Fibroblast of villous mesenchyme (primary cell): Measurements from ENCODE around the gene GBA2. TPM values are rescaled to one million over a fixed set of nuclear protein-coding genes. Genes with fewer than 3 reads are reported as not detected.

Experiments
- DNase-seq: peaks from one replicate; pipeline ENCODE4 v3.0.0-alpha.2; 2010; ENCODE audit warnings: low read depth
- H3K4me3 ChIP-seq: 2 replicates; pipeline ENCODE4 v1.5.1; 2011; ENCODE audit warnings: low read depth, mild to moderate bottlenecking, low read length
- total RNA-seq: library from RNA; depleted of rRNA; stranded (reverse); fragments of >200 nt; gene quantifications from 2 replicates; pipeline ENCODE4 v1.2.3, GENCODE V29; 2012
- TF ChIP-seq, protein P1 (sequence below): IDR thresholded peaks from 2 replicates; pipeline ENCODE4 v1.5.1; 2012; ENCODE audit warnings: low read depth, mild to moderate bottlenecking, low read length; ENCODE audit not compliant: insufficient read depth

GBA2 gene
- total RNA-seq, 1 donor: 38.4 TPM

GRCh38 chr9:35708146-35708545, 40.9 kb downstream of the GBA2 start:
- TF ChIP-seq, protein P1, sequence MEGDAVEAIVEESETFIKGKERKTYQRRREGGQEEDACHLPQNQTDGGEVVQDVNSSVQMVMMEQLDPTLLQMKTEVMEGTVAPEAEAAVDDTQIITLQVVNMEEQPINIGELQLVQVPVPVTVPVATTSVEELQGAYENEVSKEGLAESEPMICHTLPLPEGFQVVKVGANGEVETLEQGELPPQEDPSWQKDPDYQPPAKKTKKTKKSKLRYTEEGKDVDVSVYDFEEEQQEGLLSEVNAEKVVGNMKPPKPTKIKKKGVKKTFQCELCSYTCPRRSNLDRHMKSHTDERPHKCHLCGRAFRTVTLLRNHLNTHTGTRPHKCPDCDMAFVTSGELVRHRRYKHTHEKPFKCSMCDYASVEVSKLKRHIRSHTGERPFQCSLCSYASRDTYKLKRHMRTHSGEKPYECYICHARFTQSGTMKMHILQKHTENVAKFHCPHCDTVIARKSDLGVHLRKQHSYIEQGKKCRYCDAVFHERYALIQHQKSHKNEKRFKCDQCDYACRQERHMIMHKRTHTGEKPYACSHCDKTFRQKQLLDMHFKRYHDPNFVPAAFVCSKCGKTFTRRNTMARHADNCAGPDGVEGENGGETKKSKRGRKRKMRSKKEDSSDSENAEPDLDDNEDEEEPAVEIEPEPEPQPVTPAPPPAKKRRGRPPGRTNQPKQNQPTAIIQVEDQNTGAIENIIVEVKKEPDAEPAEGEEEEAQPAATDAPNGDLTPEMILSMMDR: no peak
- DNase-seq: no peak
- no peak overlapping the region for H3K4me3 ChIP-seq

DNA sequence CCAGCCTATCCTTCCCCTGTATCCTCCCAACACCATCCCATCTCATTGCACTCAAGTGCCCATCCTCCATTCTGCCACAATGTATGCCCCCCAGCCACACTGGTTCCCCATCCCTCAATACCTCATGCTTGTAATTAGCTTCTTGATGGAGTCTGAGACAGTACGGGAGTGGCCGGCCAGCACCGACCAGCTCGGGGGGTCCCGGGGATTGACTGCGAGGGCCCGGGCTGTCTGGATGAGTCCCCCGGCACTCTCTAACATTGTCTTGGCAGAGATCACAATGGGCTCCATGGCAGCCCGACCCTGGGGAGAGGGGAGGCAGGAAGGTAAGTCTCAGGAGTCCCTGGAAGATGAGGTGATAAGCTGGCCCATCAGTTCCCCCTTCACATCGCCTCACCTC, 42.1 kb downstream of the GBA2 start:
- no peak overlapping the region for H3K4me3 ChIP-seq
- DNase-seq: no peak
- TF ChIP-seq, protein P1: no peak

DNA sequence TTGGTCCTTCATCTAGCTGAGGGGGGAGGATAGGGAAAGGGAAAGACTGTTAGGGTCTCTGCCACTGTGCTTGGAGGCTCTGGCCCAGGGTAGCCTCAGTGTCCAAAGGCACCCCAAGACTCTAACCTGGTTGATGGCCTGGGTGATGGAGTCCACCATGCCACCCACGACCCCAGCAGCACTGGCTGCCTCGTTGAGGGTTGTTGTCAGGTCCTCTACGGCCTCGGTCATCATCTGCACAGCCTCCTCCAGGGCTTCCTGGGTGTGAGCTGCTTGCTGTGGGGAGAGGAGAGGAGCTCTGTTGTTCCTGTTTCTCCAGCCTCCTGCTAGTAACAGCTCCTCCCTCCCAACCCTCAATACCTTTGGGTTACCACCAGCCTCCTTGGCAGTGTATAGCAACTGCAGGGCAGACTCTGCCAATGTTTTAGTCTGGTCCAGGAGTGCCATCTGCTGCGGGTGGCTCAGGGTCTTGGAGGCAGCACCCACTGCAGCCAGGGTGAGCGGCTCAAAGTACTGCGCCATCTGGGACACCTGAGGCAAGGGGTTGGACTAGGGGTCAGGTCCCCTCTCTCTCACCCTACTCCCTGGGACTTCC, 43.1 kb downstream of the GBA2 start:
- TF ChIP-seq, protein P1: no peak
- H3K4me3 ChIP-seq: no peak overlapping the region
- DNase-seq: no peak

DNA sequence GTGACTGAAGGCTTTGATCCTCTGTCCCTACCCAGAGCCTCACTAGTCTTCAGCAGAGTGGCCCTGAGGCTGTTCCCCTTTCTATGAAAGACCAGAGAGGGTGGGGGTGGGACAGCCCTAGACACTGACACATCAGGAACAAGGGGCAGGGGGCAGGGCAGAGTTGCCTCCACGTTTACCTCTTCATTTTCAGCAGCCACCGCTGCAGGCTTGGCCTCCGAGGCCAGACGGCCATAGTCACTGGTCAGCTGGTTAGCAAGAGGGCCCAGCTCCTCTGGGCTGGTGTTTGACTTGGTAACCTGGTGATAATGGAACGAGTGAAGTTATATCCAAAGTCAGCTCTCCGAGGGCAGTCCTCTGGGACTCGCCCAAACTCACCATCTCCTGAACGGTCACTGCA, 43.7 kb downstream of the GBA2 start:
- no peak overlapping the region for H3K4me3 ChIP-seq
- DNase-seq: no peak
- TF ChIP-seq, protein P1: no peak

GRCh38 chr9:35703906-35704672, 44.9 kb downstream of the GBA2 start:
- no peak overlapping the region for H3K4me3 ChIP-seq
- no peak for DNase-seq
- TF ChIP-seq, protein P1: no peak

DNA sequence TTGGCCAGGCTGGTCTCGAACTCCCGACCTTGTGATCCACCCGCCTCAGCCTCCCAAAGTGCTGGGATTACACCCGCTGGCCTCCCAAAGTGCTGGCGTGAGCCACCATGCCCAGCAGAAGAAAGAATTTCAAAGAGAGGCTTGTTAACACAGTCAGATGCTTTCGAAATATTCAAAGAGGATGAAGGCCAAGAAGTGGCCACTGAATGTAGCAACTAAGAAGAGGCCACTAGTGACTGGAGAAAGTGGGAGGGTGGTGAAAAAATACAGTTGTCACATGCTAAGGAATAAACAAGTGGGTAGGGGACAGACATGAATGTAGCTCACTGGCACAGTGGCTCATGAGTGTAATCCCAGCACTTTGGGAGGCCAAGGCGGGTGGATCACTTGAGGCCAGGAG, 46.3 kb downstream of the GBA2 start:
- TF ChIP-seq, protein P1: no peak
- no peak for DNase-seq
- no peak overlapping the region for H3K4me3 ChIP-seq
